Calu3 (cell line): ENCODE data around the gene PRR16. TPM values are rescaled to one million over a fixed set of nuclear protein-coding genes. Genes with fewer than 3 reads are reported as not detected.

Experiments used
- BruUV-seq: library from RNA; stranded (reverse); fragments of 400-500 nt; replicated peaks from 2 replicates; lab custom pipeline; 2021; lab: Mats Ljungman, UMichigan
- CTCF ChIA-PET: fragments of 300-600 bp; sonication (Branson Sonifier 250); formaldehyde crosslinking; loops from one replicate; lab custom pipeline; 2022; ENCODE audit warnings: antibody characterized with exemption; lab: Charles Lee
- DNase-seq: peaks from one replicate; pipeline ENCODE4 v3.0.0; 2022
- H3K27ac Mint-ChIP-seq: one replicate; pipeline ENCODE4 v1.8.0; 2022; ENCODE audit warnings: mixed read lengths; ENCODE audit not compliant: unreplicated experiment
- H3K27me3 Mint-ChIP-seq: one replicate; pipeline ENCODE4 v1.8.0; 2022; ENCODE audit warnings: mixed read lengths; ENCODE audit not compliant: unreplicated experiment
- H3K36me3 Mint-ChIP-seq: one replicate; pipeline ENCODE4 v1.8.0; 2022; ENCODE audit warnings: mild to moderate bottlenecking, moderate library complexity, mixed read lengths; ENCODE audit not compliant: insufficient read depth, unreplicated experiment
- H3K4me1 Mint-ChIP-seq: one replicate; pipeline ENCODE4 v1.8.0; 2022; ENCODE audit warnings: mild to moderate bottlenecking, low read depth, mixed read lengths; ENCODE audit not compliant: unreplicated experiment
- H3K4me3 Mint-ChIP-seq: one replicate; pipeline ENCODE4 v1.8.0; 2022; ENCODE audit warnings: mild to moderate bottlenecking, low read depth, moderate library complexity, mixed read lengths; ENCODE audit not compliant: unreplicated experiment
- H3K9me3 Mint-ChIP-seq: one replicate; pipeline ENCODE4 v1.8.0; 2022; ENCODE audit warnings: low read depth, mixed read lengths; ENCODE audit not compliant: unreplicated experiment
- intact Hi-C: fragments of 100-400 bp; cut with micrococcal nuclease; formaldehyde crosslinking; loops from one replicate; pipeline ENCODE4 v1.10.0; 2022; ENCODE audit not compliant: unreplicated experiment
- total RNA-seq: library from RNA; stranded (reverse); gene quantifications from 2 replicates; pipeline ENCODE4 v1.2.3, GENCODE V29; 2022
- TF ChIP-seq, protein P1 (sequence below): fragments of 200-600 bp; IDR thresholded peaks from one replicate; pipeline ENCODE4 v1.8.0; 2022; ENCODE audit warnings: antibody characterized with exemption; ENCODE audit not compliant: unreplicated experiment

PRR16 gene
- total RNA-seq, 1 experiment from 2014 or later = 2.9 TPM

GRCh38 chr5:120621339-120621738, 157.2 kb downstream of the PRR16 start:
- H3K4me1 Mint-ChIP-seq = peaks cover 57% of the 10 kb centered on the region
- no peaks in the 10 kb centered on the region for H3K36me3 Mint-ChIP-seq
- CTCF ChIA-PET = no interaction called here
- TF ChIP-seq, protein P1, sequence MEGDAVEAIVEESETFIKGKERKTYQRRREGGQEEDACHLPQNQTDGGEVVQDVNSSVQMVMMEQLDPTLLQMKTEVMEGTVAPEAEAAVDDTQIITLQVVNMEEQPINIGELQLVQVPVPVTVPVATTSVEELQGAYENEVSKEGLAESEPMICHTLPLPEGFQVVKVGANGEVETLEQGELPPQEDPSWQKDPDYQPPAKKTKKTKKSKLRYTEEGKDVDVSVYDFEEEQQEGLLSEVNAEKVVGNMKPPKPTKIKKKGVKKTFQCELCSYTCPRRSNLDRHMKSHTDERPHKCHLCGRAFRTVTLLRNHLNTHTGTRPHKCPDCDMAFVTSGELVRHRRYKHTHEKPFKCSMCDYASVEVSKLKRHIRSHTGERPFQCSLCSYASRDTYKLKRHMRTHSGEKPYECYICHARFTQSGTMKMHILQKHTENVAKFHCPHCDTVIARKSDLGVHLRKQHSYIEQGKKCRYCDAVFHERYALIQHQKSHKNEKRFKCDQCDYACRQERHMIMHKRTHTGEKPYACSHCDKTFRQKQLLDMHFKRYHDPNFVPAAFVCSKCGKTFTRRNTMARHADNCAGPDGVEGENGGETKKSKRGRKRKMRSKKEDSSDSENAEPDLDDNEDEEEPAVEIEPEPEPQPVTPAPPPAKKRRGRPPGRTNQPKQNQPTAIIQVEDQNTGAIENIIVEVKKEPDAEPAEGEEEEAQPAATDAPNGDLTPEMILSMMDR = no peak
- H3K27me3 Mint-ChIP-seq = no peaks in the 10 kb centered on the region
- intact Hi-C loops = no loop called here
- no peak overlapping the region for H3K27ac Mint-ChIP-seq
- H3K9me3 Mint-ChIP-seq = no peaks in the 10 kb centered on the region
- H3K4me3 Mint-ChIP-seq = no peak overlapping the region
- DNase-seq = no peak
- BruUV-seq = no TSS peak

DNA sequence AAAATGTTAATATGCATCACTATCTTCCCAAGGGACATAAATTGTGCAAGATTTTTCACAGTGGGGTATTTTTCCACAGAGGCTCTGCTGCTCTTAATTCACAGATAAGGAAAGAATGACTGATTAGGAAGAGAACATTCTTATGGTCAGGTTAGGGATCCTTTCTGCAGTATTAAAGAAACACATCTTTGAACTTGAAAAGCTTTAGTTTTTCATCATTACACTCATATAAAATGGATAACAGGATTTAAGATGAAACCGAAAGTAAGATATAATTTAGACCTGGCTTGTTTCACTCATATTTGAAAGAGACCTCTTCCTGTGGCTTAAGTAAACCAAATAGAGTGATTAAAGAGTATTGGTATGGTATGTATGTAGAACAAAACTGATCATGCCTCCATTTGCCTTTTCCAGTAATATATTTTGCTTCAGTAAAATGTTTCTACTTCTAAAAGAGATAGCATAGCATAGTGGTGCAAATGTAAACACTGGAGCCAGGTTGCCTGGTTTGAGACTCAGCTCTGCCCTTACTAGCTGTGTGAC, 160.0 kb downstream of the PRR16 start:
- no peak for DNase-seq
- Mint-ChIP-seq H3K27me3 (no peaks in the 10 kb centered on the region), H3K9me3 (no peaks in the 10 kb centered on the region), H3K27ac (peak overlapping the region; percentile 37), H3K4me3 (peak overlapping the region; percentile 11), H3K4me1 (peaks cover 42% of the 10 kb centered on the region), H3K36me3 (no peaks in the 10 kb centered on the region)
- intact Hi-C loops = no loop called here
- TF ChIP-seq, protein P1 = no peak
- no TSS peak for BruUV-seq
- CTCF ChIA-PET = interaction anchor here (1.2 to 1.5 kb wide), 2 partner anchors 10 to 19 kb away, joined by 3 read pairs; no protein-coding TSS in a partner anchor

DNA sequence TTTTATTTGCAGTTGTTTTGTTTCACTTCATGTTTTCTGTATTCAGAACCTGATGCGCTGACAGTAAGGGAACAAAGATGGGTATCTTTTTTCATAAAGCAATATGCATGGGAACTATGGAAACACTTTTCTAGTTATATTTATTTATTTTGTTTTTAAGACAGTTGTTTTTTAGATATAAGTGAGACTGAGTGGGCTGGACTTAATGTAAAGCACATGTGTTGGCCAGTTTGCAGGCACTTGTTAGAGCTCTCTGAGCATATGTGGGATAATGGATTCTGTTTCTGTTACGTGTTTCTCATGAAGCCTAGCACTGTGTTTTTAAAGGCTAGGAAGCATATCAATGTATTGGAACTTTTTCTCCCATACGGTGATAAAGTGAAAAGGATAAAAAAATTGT, 164.1 kb downstream of the PRR16 start:
- no peak overlapping the region for H3K4me3 Mint-ChIP-seq
- BruUV-seq = no TSS peak
- peaks cover 13% of the 10 kb centered on the region for H3K4me1 Mint-ChIP-seq
- TF ChIP-seq, protein P1 = no peak
- H3K9me3 Mint-ChIP-seq = no peaks in the 10 kb centered on the region
- H3K36me3 Mint-ChIP-seq = no peaks in the 10 kb centered on the region
- CTCF ChIA-PET = no interaction called here
- intact Hi-C loops = no loop called here
- H3K27me3 Mint-ChIP-seq = no peaks in the 10 kb centered on the region
- H3K27ac Mint-ChIP-seq = no peak overlapping the region
- DNase-seq = no peak

DNA sequence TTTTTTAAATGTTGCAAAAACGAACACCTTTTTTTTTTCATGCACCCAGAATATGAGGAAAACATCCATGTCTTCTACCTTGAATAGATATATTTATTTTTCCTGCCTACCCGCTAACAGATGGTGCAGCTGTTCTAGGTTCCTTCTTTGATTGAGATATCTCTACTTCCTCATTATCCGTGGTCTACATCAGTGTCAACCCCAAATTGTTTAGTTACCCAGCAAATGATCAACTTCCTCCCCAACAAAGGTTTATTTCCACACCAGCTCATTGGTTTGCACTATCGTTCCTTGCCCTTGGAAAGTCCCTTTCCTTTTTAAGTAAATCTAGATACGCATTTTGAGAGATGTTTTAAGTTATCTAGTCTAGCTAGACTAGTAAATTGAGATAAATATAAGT, 166.4 kb downstream of the PRR16 start:
- CTCF ChIA-PET = no interaction called here
- DNase-seq = no peak
- no peak overlapping the region for H3K27ac Mint-ChIP-seq
- no peaks in the 10 kb centered on the region for H3K36me3 Mint-ChIP-seq
- no peaks in the 10 kb centered on the region for H3K4me1 Mint-ChIP-seq
- TF ChIP-seq, protein P1 = no peak
- no TSS peak for BruUV-seq
- intact Hi-C loops = no loop called here
- no peak overlapping the region for H3K4me3 Mint-ChIP-seq
- no peaks in the 10 kb centered on the region for H3K27me3 Mint-ChIP-seq
- H3K9me3 Mint-ChIP-seq = no peaks in the 10 kb centered on the region
